Gastroesophageal sphincter (tissue), 3 donors: Measurements from ENCODE around the gene CIRBP.

Source experiments
- CTCF ChIP-seq, 4 experiments: fragments of 200-600 bp in 2 of 4; fragments of 450-650 bp in 2 of 4; sonication (generic) in 1 of 4; IDR thresholded peaks; one replicate each; pipeline ENCODE4 v1.5.1; 2017 to 2019; ENCODE audit warnings: antibody characterized with exemption in 4 of 4, mild to moderate bottlenecking in 2 of 4, moderate library complexity in 2 of 4
- POLR2A ChIP-seq, 2 donors: fragments of 450-650 bp; IDR thresholded peaks; one replicate each; pipeline ENCODE4 v1.6.1; 2017; ENCODE audit warnings: antibody characterized with exemption in 2 of 2, mild to moderate bottlenecking in 2 of 2, moderate library complexity in 1 of 2
- POLR2AphosphoS5 ChIP-seq: sonication (generic); formaldehyde crosslinking; IDR thresholded peaks from one replicate; pipeline ENCODE4 v1.6.1; 2017; ENCODE audit warnings: antibody characterized with exemption

- TF ChIP-seq CTCF (IDR thresholded peaks at IDR 0.05) = no peak
- TF ChIP-seq POLR2A (IDR thresholded peaks at IDR 0.05) = no peak
- no peak for TF ChIP-seq POLR2AphosphoS5
Measured at GRCh38 chr19:1268226-1269064, 687 bp upstream of the CIRBP start.
